Neuronal stem cell (in vitro differentiated cells): Measurements from ENCODE around the gene RREB1.

Source experiments
- DNase-seq: peaks from one replicate; pipeline ENCODE4 v3.0.0-alpha.2; 2013; ENCODE audit warnings: low spot score
- H2AFZ ChIP-seq: one replicate; pipeline ENCODE4 v1.6.1; 2013; ENCODE audit warnings: mild to moderate bottlenecking, low read length, inconsistent platforms
- H2AK5ac ChIP-seq: 2 replicates; pipeline ENCODE4 v1.6.1; 2013; ENCODE audit warnings: low read depth, mild to moderate bottlenecking, inconsistent platforms, low read length, moderate library complexity, mixed read lengths
- H2BK120ac ChIP-seq: 2 replicates; pipeline ENCODE4 v1.6.1; 2013; ENCODE audit warnings: low read depth, mild to moderate bottlenecking, inconsistent platforms, low read length, moderate library complexity, mixed read lengths
- H2BK12ac ChIP-seq: one replicate; pipeline ENCODE4 v1.6.1; 2013; ENCODE audit warnings: low read length, inconsistent platforms
- H2BK15ac ChIP-seq: 2 replicates; pipeline ENCODE4 v1.6.1; 2013; ENCODE audit warnings: mild to moderate bottlenecking, low read length, inconsistent platforms, mixed read lengths
- H2BK5ac ChIP-seq: one replicate; pipeline ENCODE4 v1.6.1; 2013; ENCODE audit warnings: inconsistent platforms, mild to moderate bottlenecking, low read length, moderate library complexity
- H3K14ac ChIP-seq: one replicate; pipeline ENCODE4 v1.6.1; 2013; ENCODE audit warnings: low read length, inconsistent platforms
- H3K18ac ChIP-seq: 2 replicates; pipeline ENCODE4 v1.6.1; 2013; ENCODE audit warnings: low read length, inconsistent platforms
- H3K23ac ChIP-seq: 2 replicates; pipeline ENCODE4 v1.6.1; 2013; ENCODE audit warnings: low read depth, mild to moderate bottlenecking, mixed read lengths, low read length, inconsistent platforms; ENCODE audit not compliant: poor library complexity
- H3K27ac ChIP-seq: replicated peaks from 3 replicates; pipeline ENCODE4 v1.5.1; 2013; ENCODE audit warnings: low read length, inconsistent platforms
- H3K27me3 ChIP-seq, 3 experiments: 2 replicates each; pipeline ENCODE4 v1.6.1; 2013; ENCODE audit warnings: low read length in 3 of 3, mild to moderate bottlenecking in 2 of 3, inconsistent platforms in 1 of 3, low read depth in 1 of 3, mixed read lengths in 1 of 3, moderate library complexity in 1 of 3; ENCODE audit not compliant: control insufficient read depth in 3 of 3, insufficient read depth in 3 of 3
- H3K36me3 ChIP-seq, 2 donors: replicated peaks in 1 of 2; 2 replicates each; pipeline ENCODE4 v1.6.1; 2013; ENCODE audit warnings: low read length in 2 of 2; ENCODE audit not compliant: control insufficient read depth in 2 of 2, insufficient read depth in 2 of 2
- H3K4ac ChIP-seq: 2 replicates; pipeline ENCODE4 v1.6.1; 2013; ENCODE audit warnings: inconsistent platforms, mild to moderate bottlenecking, low read length, moderate library complexity
- H3K4me1 ChIP-seq, 2 donors: 1 replicate in 1 of 2; 2 replicates in 1 of 2; pipeline ENCODE4 v1.6.1; 2013; ENCODE audit warnings: low read length in 2 of 2, low read depth in 1 of 2; ENCODE audit not compliant: control insufficient read depth in 2 of 2, insufficient read depth in 1 of 2
- H3K4me2 ChIP-seq: one replicate; pipeline ENCODE4 v1.6.1; 2013; ENCODE audit warnings: mild to moderate bottlenecking, low read length, inconsistent platforms; ENCODE audit not compliant: insufficient read depth, poor library complexity, severe bottlenecking
- H3K4me3 ChIP-seq, 2 donors: 2 replicates each; pipeline ENCODE4 v1.5.1; 2013; ENCODE audit warnings: low read length in 2 of 2, mild to moderate bottlenecking in 2 of 2, inconsistent platforms in 1 of 2, moderate library complexity in 1 of 2
- H3K79me1 ChIP-seq: one replicate; pipeline ENCODE4 v1.6.1; 2013; ENCODE audit warnings: low read depth, mild to moderate bottlenecking, inconsistent platforms, low read length, moderate library complexity
- H3K9ac ChIP-seq: one replicate; pipeline ENCODE4 v1.6.1; 2013; ENCODE audit warnings: mild to moderate bottlenecking, low read depth, low read length, inconsistent platforms; ENCODE audit not compliant: poor library complexity
- H3K9me3 ChIP-seq, 2 donors: replicated peaks in 1 of 2; 2 replicates each; pipeline versions ENCODE3 to v1.6.1; 2013; ENCODE audit warnings: low read length in 2 of 2, mild to moderate bottlenecking in 2 of 2, inconsistent platforms in 1 of 2, low read depth in 1 of 2, mixed read lengths in 1 of 2, moderate library complexity in 1 of 2; ENCODE audit not compliant: control insufficient read depth in 2 of 2, insufficient read depth in 1 of 2
- H4K8ac ChIP-seq: one replicate; pipeline ENCODE4 v1.6.1; 2013; ENCODE audit warnings: low read depth, mild to moderate bottlenecking, inconsistent platforms, low read length, moderate library complexity
- H4K91ac ChIP-seq: one replicate; pipeline ENCODE4 v1.6.1; 2013; ENCODE audit warnings: low read length, low read depth, mild to moderate bottlenecking, inconsistent platforms; ENCODE audit not compliant: poor library complexity
- WGBS, 2 donors: extraction: QIAGEN DNeasy Blood & Tissue Kit; methylation state at CpG; one replicate each; pipeline ENCODE4 v1.1.7; 2013; ENCODE audit warnings: missing lambda C conversion rate in 2 of 2, mixed read lengths in 1 of 2; ENCODE audit not compliant: insufficient read length in 2 of 2, insufficient replicate concordance in 1 of 2; ENCODE audit errors: extremely low coverage in 2 of 2; 5-methylcytosine and 5-hydroxymethylcytosine counted together

The RREB1 gene

DNA sequence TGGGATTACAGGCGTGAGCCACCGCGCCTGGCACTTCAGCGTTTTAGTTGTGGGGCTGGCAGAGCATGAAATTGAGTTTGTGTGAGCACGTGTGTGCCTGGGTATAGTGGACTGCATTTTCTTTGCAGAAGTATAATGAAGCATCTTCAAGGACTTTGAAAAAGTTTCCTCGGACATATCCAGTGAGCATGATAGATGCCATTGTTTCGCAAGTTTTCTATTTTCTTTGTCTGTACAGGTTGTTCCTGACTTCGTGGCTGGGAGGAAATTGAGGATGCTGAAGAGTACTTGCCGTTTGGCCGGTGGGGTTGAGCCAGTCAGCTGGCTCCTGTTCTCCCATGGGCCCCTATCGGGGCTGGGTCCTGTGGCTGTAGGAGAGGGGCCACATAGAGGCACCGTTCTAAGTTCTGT, 55.9 kb downstream of the RREB1 start:
- Histone ChIP-seq H2BK15ac (no peak overlapping the region), H3K27me3 (no peaks in the 10 kb centered on the region), H3K18ac (no peak overlapping the region), H3K23ac (no peak overlapping the region), H4K8ac (no peak overlapping the region), H3K36me3 (no peaks in the 10 kb centered on the region), H2AK5ac (no peak overlapping the region), H3K79me1 (no peaks in the 10 kb centered on the region), H3K14ac (no peak overlapping the region), H2AFZ (no peak overlapping the region), H2BK5ac (no peak overlapping the region), H3K27ac (no peak overlapping the region), H3K9me3 (no peaks in the 10 kb centered on the region), H2BK120ac (no peak overlapping the region), H3K4ac (no peak overlapping the region), H3K4me2 (no peak overlapping the region), H4K91ac (no peak overlapping the region), H3K4me1 (peaks cover 2 to 11% of the 10 kb centered on the region in 2 donors), H2BK12ac (no peak overlapping the region), H3K9ac (no peak overlapping the region), H3K4me3 (no peak overlapping the region)
- no CpG with 5 or more reads among the region's 12 CpGs for WGBS, 2 donors
- DNase-seq: no peak

DNA sequence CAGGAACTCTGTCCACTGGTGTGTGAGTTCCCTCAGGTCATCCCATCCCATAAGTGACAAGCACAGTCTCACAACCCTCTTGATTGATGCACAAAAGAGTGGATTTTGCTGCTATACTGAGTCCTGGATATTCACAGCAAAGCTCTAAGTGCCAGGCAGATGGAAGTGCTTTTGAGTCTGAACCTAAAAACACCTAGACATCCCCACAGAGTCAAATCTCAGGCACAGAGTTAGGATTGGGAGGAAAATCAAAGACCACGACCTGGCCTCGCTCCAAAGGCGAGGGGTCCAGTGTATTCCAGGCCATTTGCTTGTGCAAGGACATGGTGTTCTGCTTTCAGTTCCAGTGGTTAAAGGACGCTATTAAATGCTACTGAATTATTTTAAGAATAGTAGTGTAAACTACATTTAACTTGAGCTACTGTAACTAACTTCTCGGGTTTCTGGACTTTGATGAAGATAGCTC, 56.8 kb downstream of the RREB1 start:
- no peak overlapping the region for H2BK12ac ChIP-seq
- no peak overlapping the region for H3K4ac ChIP-seq
- H4K91ac ChIP-seq: no peak overlapping the region
- H3K79me1 ChIP-seq: no peaks in the 10 kb centered on the region
- H3K4me2 ChIP-seq: no peak overlapping the region
- no peak overlapping the region for H2BK120ac ChIP-seq
- no peak overlapping the region for H2BK15ac ChIP-seq
- DNase-seq: no peak
- no peak overlapping the region for H3K23ac ChIP-seq
- no peak overlapping the region for H3K14ac ChIP-seq
- H3K4me3 ChIP-seq: no peak overlapping the region
- no peaks in the 10 kb centered on the region for H3K27me3 ChIP-seq
- no peaks in the 10 kb centered on the region for H3K36me3 ChIP-seq
- no peaks in the 10 kb centered on the region for H3K9me3 ChIP-seq
- no peak overlapping the region for H2AK5ac ChIP-seq
- H3K18ac ChIP-seq: no peak overlapping the region
- peaks cover 2 to 11% of the 10 kb centered on the region in 2 donors for H3K4me1 ChIP-seq
- no CpG with 5 or more reads among the region's 5 CpGs for WGBS, 2 donors
- no peak overlapping the region for H2AFZ ChIP-seq
- no peak overlapping the region for H2BK5ac ChIP-seq
- H3K27ac ChIP-seq: no peak overlapping the region
- no peak overlapping the region for H3K9ac ChIP-seq
- no peak overlapping the region for H4K8ac ChIP-seq

DNA sequence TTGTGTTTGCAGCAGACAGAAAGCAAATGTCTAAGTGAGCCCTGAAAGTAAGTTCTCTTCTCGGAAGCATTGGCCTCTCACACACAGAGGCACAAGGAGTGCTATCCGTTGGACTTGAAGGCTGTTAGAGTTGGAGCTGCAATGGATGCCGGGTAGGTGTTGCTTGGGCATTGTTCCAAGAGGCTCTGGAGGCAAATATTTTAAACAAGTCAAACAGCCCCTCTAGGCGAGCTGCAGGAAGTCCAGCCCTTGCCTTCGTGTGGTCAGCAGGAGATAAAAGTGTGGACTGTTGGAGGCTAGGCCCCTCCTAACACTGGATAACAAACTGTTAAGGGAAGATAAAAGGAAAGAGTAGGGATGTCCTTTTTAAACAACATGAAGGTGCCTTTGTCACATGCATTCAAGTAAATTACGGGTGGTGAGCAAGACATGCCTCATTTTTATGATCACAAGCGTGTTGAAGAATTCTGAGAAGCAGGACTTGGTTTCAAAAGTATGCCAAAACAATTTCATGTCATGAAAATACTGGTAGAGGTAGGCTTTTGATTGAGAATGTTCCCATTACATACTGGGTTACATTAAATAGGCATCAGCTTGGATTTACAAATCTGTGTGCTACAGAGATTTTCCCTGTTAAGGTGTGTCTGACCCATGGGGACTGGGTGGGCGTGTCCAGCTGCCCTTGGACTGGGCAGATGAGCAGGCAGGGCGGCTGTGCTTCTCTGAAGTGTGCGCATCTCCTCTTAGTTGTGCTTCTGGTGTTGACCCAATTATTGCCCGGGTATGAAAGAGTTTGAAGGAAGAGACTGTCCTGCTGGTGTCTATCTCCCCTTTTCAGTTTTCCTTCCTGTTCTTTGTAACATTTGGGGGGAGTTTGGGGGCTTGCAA, 57.5 kb downstream of the RREB1 start:
- no peak overlapping the region for H4K8ac ChIP-seq
- no peak overlapping the region for H3K9ac ChIP-seq
- no peak overlapping the region for H3K4me2 ChIP-seq
- no peak overlapping the region for H3K27ac ChIP-seq
- DNase-seq: no peak
- no peak overlapping the region for H3K23ac ChIP-seq
- H3K18ac ChIP-seq: no peak overlapping the region
- H3K27me3 ChIP-seq: no peaks in the 10 kb centered on the region
- no peak overlapping the region for H2BK5ac ChIP-seq
- no peak overlapping the region for H2AFZ ChIP-seq
- no peak overlapping the region for H3K4ac ChIP-seq
- H2BK120ac ChIP-seq: no peak overlapping the region
- peaks cover 2 to 11% of the 10 kb centered on the region in 2 donors for H3K4me1 ChIP-seq
- H2BK12ac ChIP-seq: no peak overlapping the region
- no peak overlapping the region for H2BK15ac ChIP-seq
- no peak overlapping the region for H4K91ac ChIP-seq
- no peak overlapping the region for H2AK5ac ChIP-seq
- no peaks in the 10 kb centered on the region for H3K79me1 ChIP-seq
- no CpG with 5 or more reads among the region's 11 CpGs for WGBS, 2 donors
- no peak overlapping the region for H3K14ac ChIP-seq
- H3K9me3 ChIP-seq: no peaks in the 10 kb centered on the region
- H3K36me3 ChIP-seq: no peaks in the 10 kb centered on the region
- H3K4me3 ChIP-seq: no peak overlapping the region

DNA sequence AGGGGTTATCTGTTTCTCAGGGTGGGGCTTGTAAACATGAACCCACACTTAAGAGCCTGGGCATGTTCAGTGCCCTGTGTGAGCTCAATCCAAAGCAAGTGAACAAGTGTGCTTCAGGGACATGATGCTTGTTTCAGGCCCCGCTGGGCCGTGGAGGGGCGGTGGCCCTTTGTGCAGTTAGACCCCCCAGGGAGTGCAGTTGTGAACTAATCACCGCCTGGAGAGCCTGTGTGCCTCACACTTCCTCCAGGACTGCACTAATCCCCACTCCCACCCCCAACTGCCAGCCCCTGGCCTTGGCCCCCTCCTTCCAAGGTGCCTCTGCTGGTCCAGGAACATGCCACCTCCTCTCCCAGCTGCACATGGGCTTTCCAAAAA, 58.1 kb downstream of the RREB1 start:
- no peaks in the 10 kb centered on the region for H3K79me1 ChIP-seq
- no peak for DNase-seq
- no peak overlapping the region for H2BK5ac ChIP-seq
- H3K4me1 ChIP-seq: peaks cover 2 to 11% of the 10 kb centered on the region in 2 donors
- H3K18ac ChIP-seq: peak overlapping the region; percentile 11
- H3K23ac ChIP-seq: no peak overlapping the region
- no peak overlapping the region for H4K91ac ChIP-seq
- H2BK15ac ChIP-seq: no peak overlapping the region
- no peak overlapping the region for H3K4ac ChIP-seq
- H2BK120ac ChIP-seq: no peak overlapping the region
- no peak overlapping the region for H3K4me2 ChIP-seq
- no peak overlapping the region for H2BK12ac ChIP-seq
- H3K27me3 ChIP-seq: no peaks in the 10 kb centered on the region
- no peak overlapping the region for H3K4me3 ChIP-seq
- no peak overlapping the region for H3K27ac ChIP-seq
- no peaks in the 10 kb centered on the region for H3K9me3 ChIP-seq
- H3K36me3 ChIP-seq: no peaks in the 10 kb centered on the region
- H2AK5ac ChIP-seq: no peak overlapping the region
- H3K9ac ChIP-seq: no peak overlapping the region
- H4K8ac ChIP-seq: no peak overlapping the region
- H3K14ac ChIP-seq: no peak overlapping the region
- no CpG with 5 or more reads among the region's 4 CpGs for WGBS, 2 donors
- no peak overlapping the region for H2AFZ ChIP-seq
